ENCODE results near the gene CEP70. TPM values are rescaled to one million over a fixed set of nuclear protein-coding genes. Genes with fewer than 3 reads are reported as not detected.

CEP70 gene
- total RNA-seq, 1 donor from 2014 or later: 44.3 TPM

GRCh38 chr3:138452436-138452835, 141.6 kb downstream of the CEP70 start:
- Mint-ChIP-seq H3K27me3 (no peaks in the 10 kb centered on the region), H3K4me1 (ENCODE audit: unreplicated experiment) (peaks cover 4% of the 10 kb centered on the region), H3K36me3 (no peaks in the 10 kb centered on the region), H3K27ac (no peak overlapping the region), H3K9me3 (no peaks in the 10 kb centered on the region), H3K4me3 (no peak overlapping the region)
- TF ChIP-seq CTCF (conservative IDR thresholded peaks at IDR 0.05): no peak
- DNase-seq (ENCODE audit: extremely low spot score, unreplicated experiment): no peak

GRCh38 chr3:138451595-138452162, 142.4 kb downstream of the CEP70 start:
- Mint-ChIP-seq H3K36me3 (no peaks in the 10 kb centered on the region), H3K9me3 (no peaks in the 10 kb centered on the region), H3K4me3 (no peak overlapping the region), H3K4me1 (ENCODE audit: unreplicated experiment) (peaks cover 4% of the 10 kb centered on the region), H3K27ac (no peak overlapping the region), H3K27me3 (no peaks in the 10 kb centered on the region)
- TF ChIP-seq CTCF (conservative IDR thresholded peaks at IDR 0.05): no peak
- no peak for DNase-seq (ENCODE audit: extremely low spot score, unreplicated experiment)

GRCh38 chr3:138450704-138451424, 143.2 kb downstream of the CEP70 start:
- no peaks in the 10 kb centered on the region for H3K27me3 Mint-ChIP-seq

GRCh38 chr3:138450181-138450580, 143.9 kb downstream of the CEP70 start:
- no peaks in the 10 kb centered on the region for H3K27me3 Mint-ChIP-seq
- H3K9me3 Mint-ChIP-seq: no peaks in the 10 kb centered on the region
- no peak for DNase-seq (ENCODE audit: extremely low spot score, unreplicated experiment)
- no peak overlapping the region for H3K27ac Mint-ChIP-seq
- H3K4me1 Mint-ChIP-seq (ENCODE audit: unreplicated experiment): peaks cover 4% of the 10 kb centered on the region
- no peak overlapping the region for H3K4me3 Mint-ChIP-seq
- TF ChIP-seq CTCF (conservative IDR thresholded peaks at IDR 0.05): no peak
- no peaks in the 10 kb centered on the region for H3K36me3 Mint-ChIP-seq

More at GRCh38 chr3:138450704-138451424, 143.2 kb downstream of the CEP70 start:
- Mint-ChIP-seq H3K4me3 (no peak overlapping the region), H3K9me3 (no peaks in the 10 kb centered on the region), H3K27ac (no peak overlapping the region), H3K4me1 (ENCODE audit: unreplicated experiment) (peaks cover 4% of the 10 kb centered on the region), H3K36me3 (no peaks in the 10 kb centered on the region)
- no peak for DNase-seq (ENCODE audit: extremely low spot score, unreplicated experiment)
- TF ChIP-seq CTCF (conservative IDR thresholded peaks at IDR 0.05): no peak

GRCh38 chr3:138449490-138449889, 144.6 kb downstream of the CEP70 start:
- Mint-ChIP-seq H3K27me3 (no peaks in the 10 kb centered on the region), H3K4me3 (no peak overlapping the region), H3K9me3 (no peaks in the 10 kb centered on the region), H3K27ac (no peak overlapping the region), H3K4me1 (ENCODE audit: unreplicated experiment) (peaks cover 4% of the 10 kb centered on the region), H3K36me3 (no peaks in the 10 kb centered on the region)
- no peak for DNase-seq (ENCODE audit: extremely low spot score, unreplicated experiment)
- no peak for TF ChIP-seq CTCF (conservative IDR thresholded peaks at IDR 0.05)

Measured in type B pancreatic cell (in vitro differentiated cells).